GM12878 (cell line): ENCODE data around the gene SCAMP1. TPM values are rescaled to one million over a fixed set of nuclear protein-coding genes. Genes with fewer than 3 reads are reported as not detected.

Experiments used
- ATAC-seq: fragments of 200-7000 bp; cut with Tn5 transposase; 3 replicates; pipeline ENCODE4 v1.9.1; 2020; ENCODE audit warnings: mild to moderate bottlenecking, moderate library complexity
- BruUV-seq: library from RNA; stranded (reverse); fragments of 400-500 nt; replicated peaks from 2 replicates; lab custom pipeline; 2021; lab: Mats Ljungman, UMichigan
- CTCF ChIA-PET: fragments of 300-600 bp; sonication (Branson Sonifier 250); formaldehyde crosslinking; extraction: SDS; loops from one replicate; lab custom pipeline; 2021; ENCODE audit warnings: inconsistent platforms; lab: Yijun Ruan, JAX
- POLR2A ChIA-PET: fragments of 350-600 bp; formaldehyde crosslinking; extraction: SDS; loops from one replicate; lab custom pipeline; 2021; ENCODE audit warnings: inconsistent platforms; lab: Charles Lee
- RAD21 ChIA-PET: fragments of 300-600 bp; sonication (Branson Sonifier 250); formaldehyde crosslinking; loops from one replicate; lab custom pipeline; 2023; ENCODE audit warnings: antibody characterized with exemption; ENCODE audit not compliant: unreplicated experiment; lab: Charles Lee
- SMC1A ChIA-PET: fragments of 300-600 bp; sonication (Branson Sonifier 250); formaldehyde crosslinking; loops from one replicate; lab custom pipeline; 2023; ENCODE audit not compliant: unreplicated experiment, uncharacterized antibody; lab: Charles Lee
- DNase-seq: peaks from one replicate; pipeline ENCODE4 v3.0.0-alpha.2; 2011; ENCODE audit warnings: low read depth, low spot score
- FAIRE-seq: peaks from 3 replicates; lab custom pipeline; 2011; peaks lifted over from hg19 to GRCh38; lab: Jason Lieb, UNC
- H2AFZ ChIP-seq: 2 replicates; pipeline ENCODE4 v1.6.0; 2011; ENCODE audit warnings: low read depth, low read length, control low read depth; ENCODE audit not compliant: control insufficient read depth
- H3K27ac ChIP-seq: 2 replicates; pipeline ENCODE4 v1.5.1; 2011; ENCODE audit warnings: control low read depth; ENCODE audit not compliant: control insufficient read depth, insufficient read depth
- H3K27me3 ChIP-seq, 2 experiments: replicated peaks in 1 of 2; 2 replicates each; pipeline versions ENCODE4 v1.6.0 to v1.6.1; 2011; ENCODE audit warnings: low read length in 1 of 2; ENCODE audit not compliant: control insufficient read depth in 2 of 2, insufficient read depth in 2 of 2
- H3K36me3 ChIP-seq, 2 experiments: 2 replicates each; pipeline ENCODE4 v1.5.1; 2011; ENCODE audit warnings: low read length in 1 of 2; ENCODE audit not compliant: control insufficient read depth in 2 of 2, insufficient read depth in 2 of 2
- H3K4me1 ChIP-seq: 2 replicates; pipeline ENCODE4 v1.6.1; 2011; ENCODE audit warnings: mild to moderate bottlenecking, low read length, moderate library complexity, mixed read lengths; ENCODE audit not compliant: control insufficient read depth, insufficient read depth
- H3K4me2 ChIP-seq: 2 replicates; pipeline ENCODE4 v1.6.0; 2011; ENCODE audit warnings: control low read depth; ENCODE audit not compliant: control insufficient read depth, insufficient read depth
- H3K4me3 ChIP-seq: fragments of 200-600 bp; sonication (generic); 2 replicates; pipeline ENCODE4 v1.5.1; 2016
- H3K79me2 ChIP-seq: 2 replicates; pipeline ENCODE4 v1.6.0; 2011; ENCODE audit warnings: low read length; ENCODE audit not compliant: control insufficient read depth, insufficient read depth
- H3K9ac ChIP-seq: 2 replicates; pipeline ENCODE4 v1.8.0; 2011; ENCODE audit warnings: low read length, control low read depth, mixed read lengths; ENCODE audit not compliant: control insufficient read depth, insufficient read depth
- H3K9me3 ChIP-seq: replicated peaks from 3 replicates; pipeline ENCODE4 v1.5.1; 2011; ENCODE audit warnings: mild to moderate bottlenecking, low read length; ENCODE audit not compliant: control insufficient read depth, insufficient read depth
- H4K20me1 ChIP-seq: 2 replicates; pipeline ENCODE4 v1.6.0; 2011; ENCODE audit not compliant: control insufficient read depth, insufficient read depth
- BCL3 ChIP-seq: IDR thresholded peaks from 2 replicates; pipeline ENCODE4 v1.6.1; 2011; ENCODE audit warnings: borderline replicate concordance, low read depth, mild to moderate bottlenecking, moderate library complexity, low read length; ENCODE audit not compliant: insufficient read depth, poor library complexity, severe bottlenecking
- CHD2 ChIP-seq: IDR thresholded peaks from 2 replicates; pipeline ENCODE4 v1.6.1; 2011; ENCODE audit warnings: low read depth, low read length, improper control_type of control experiment, borderline replicate concordance
- CTCF ChIP-seq, 3 experiments: IDR thresholded peaks in 2 of 3; conservative IDR thresholded peaks in 1 of 3; 2 replicates each; pipeline ENCODE4 v1.5.1; 2011; ENCODE audit warnings: low read depth in 3 of 3, low read length in 3 of 3, mild to moderate bottlenecking in 3 of 3, control low read depth in 2 of 3, moderate library complexity in 2 of 3, inconsistent platforms in 1 of 3, mixed read lengths in 1 of 3; ENCODE audit not compliant: control insufficient read depth in 2 of 3, insufficient read depth in 1 of 3; ENCODE audit errors: extremely low read depth in 1 of 3
- IRF4 ChIP-seq: IDR thresholded peaks from 2 replicates; pipeline ENCODE4 v1.6.1; 2011; ENCODE audit warnings: low read depth, low read length
- LARP7 ChIP-seq: fragments of 450-650 bp; IDR thresholded peaks from 2 replicates; pipeline ENCODE4 v1.6.1; 2017; ENCODE audit warnings: mild to moderate bottlenecking
- MYB ChIP-seq: fragments of 150-350 bp; IDR thresholded peaks from 2 replicates; pipeline ENCODE4 v1.6.1; 2014; ENCODE audit warnings: mild to moderate bottlenecking, low read depth, low read length, borderline replicate concordance
- NFIC ChIP-seq: IDR thresholded peaks from 2 replicates; pipeline ENCODE4 v1.6.1; 2012; ENCODE audit warnings: low read depth, mild to moderate bottlenecking, inconsistent platforms, low read length, moderate library complexity
- PML ChIP-seq: IDR thresholded peaks from 2 replicates; pipeline ENCODE4 v1.6.1; 2012; ENCODE audit warnings: low read length, inconsistent platforms
- RCOR1 ChIP-seq: conservative IDR thresholded peaks from 2 replicates; pipeline ENCODE4 v1.6.1; 2012; ENCODE audit warnings: low read depth, low read length, improper control_type of control experiment
- SMAD1 ChIP-seq: fragments of 450-650 bp; IDR thresholded peaks from 2 replicates; pipeline ENCODE4 v1.6.1; 2018; ENCODE audit warnings: mild to moderate bottlenecking, low read depth; ENCODE audit not compliant: partially characterized antibody
- SREBF2 ChIP-seq: IDR thresholded peaks from 2 replicates; pipeline ENCODE4 v1.6.1; 2012; ENCODE audit warnings: mild to moderate bottlenecking, low read length
- SRF ChIP-seq, 2 experiments: IDR thresholded peaks; 2 replicates each; pipeline ENCODE4 v1.6.1; 2011; ENCODE audit warnings: low read depth in 2 of 2, low read length in 2 of 2, mild to moderate bottlenecking in 1 of 2, moderate library complexity in 1 of 2
- WRNIP1 ChIP-seq: IDR thresholded peaks from 2 replicates; pipeline ENCODE4 v1.6.1; 2011; ENCODE audit warnings: low read depth, low read length, improper control_type of control experiment, borderline replicate concordance
- ZBTB11 ChIP-seq: fragments of 450-650 bp; formaldehyde crosslinking; IDR thresholded peaks from 2 replicates; pipeline ENCODE4 v1.5.0; 2022; ENCODE audit warnings: mild to moderate bottlenecking, missing genetic modification characterization
- ZNF384 ChIP-seq: IDR thresholded peaks from 2 replicates; pipeline ENCODE4 v1.6.1; 2012; ENCODE audit warnings: low read depth, mild to moderate bottlenecking, low read length, improper control_type of control experiment, borderline replicate concordance
- WGBS: methylation state at CpG from one replicate; pipeline ENCODE4 v1.1.6; 2016; ENCODE audit warnings: low lambda C conversion rate; ENCODE audit not compliant: insufficient replicate concordance, insufficient coverage; ENCODE audit errors: missing lambda C conversion rate; 5-methylcytosine and 5-hydroxymethylcytosine counted together
- in situ Hi-C: fragments of 300-500 bp; cut with MboI; formaldehyde crosslinking; loops from 9 replicates; pipeline ENCODE4 v1.14.3; 2018; ENCODE audit warnings: mixed read lengths
- intact Hi-C: fragments of 100-400 bp; cut with micrococcal nuclease; formaldehyde crosslinking; loops from one replicate; pipeline ENCODE4 v1.14.2; 2022; ENCODE audit not compliant: unreplicated experiment
- polyA plus RNA-seq, 11 experiments: library from polyadenylated mRNA; depleted of rRNA in 4 of 11; unstranded in 6 of 11; stranded (reverse) in 5 of 11; fragments of >200 nt; fragmentation: Nextera tagmentation in 4 of 11; fragmentation: Illumina TruSeq in 1 of 11; extraction: Ambion mirVana in 4 of 11; extraction: Trizol in 1 of 11; gene quantifications; 1 replicate in 1 of 11; 2 replicates in 10 of 11; pipeline versions ENCODE4 v1.2.1 to v1.2.3, GENCODE V29; 2011 to 2016; ENCODE audit warnings: inconsistent platforms in 2 of 11, missing spikeins in 2 of 11, low read depth in 1 of 11
- total RNA-seq, 4 experiments: library from RNA; depleted of rRNA in 3 of 4; stranded (reverse); fragments of >200 nt in 3 of 4; fragmentation: Illumina TruSeq in 1 of 4; extraction: Trizol in 1 of 4; gene quantifications; 2 replicates each; pipeline versions ENCODE4 v1.2.1 to v1.2.3, GENCODE V29; 2013 to 2021

SCAMP1 gene
- total and polyA plus RNA-seq, 10 of the 15 experiments (the other 5 are each of a cell fraction or from before 2014, with no cell fraction given) = 6.4 to 27.9 (median 20.0) TPM

- H3K9me3 ChIP-seq = peaks cover 6% of the 10 kb centered on the region
- FAIRE-seq (no peak), ATAC-seq (no peak), DNase-seq (no peak)
- CTCF ChIA-PET = interaction anchor here (0.6 kb wide), 1 partner anchor 87 kb away, joined by 3 read pairs; no protein-coding TSS in a partner anchor
- no peak overlapping the region for H3K9ac ChIP-seq
- no peak overlapping the region for H3K27ac ChIP-seq
- in situ Hi-C loops = no loop called here
- H3K4me3 ChIP-seq = no peak overlapping the region
- RAD21 ChIA-PET = no interaction called here
- H3K4me2 ChIP-seq = no peak overlapping the region
- H3K36me3 ChIP-seq = no peaks in the 10 kb centered on the region
- POLR2A ChIA-PET = interaction anchor here (0.6 kb wide), 1 partner anchor 19 kb away, joined by 5 read pairs; no protein-coding TSS in a partner anchor
- TF ChIP-seq PML (no peak), CHD2 (no peak), WRNIP1 (no peak), SREBF2 (no peak), BCL3 (no peak), SMAD1 (no peak), SRF (IDR thresholded peaks at IDR 0.05; ENCODE audit: low read depth in 2 of 2, low read length in 2 of 2) (no peak), RCOR1 (no peak), IRF4 (no peak), ZBTB11 (no peak), CTCF (IDR thresholded peaks at IDR 0.05 in 2 of 3, conservative IDR thresholded peaks at IDR 0.05 in 1 of 3; ENCODE audit: control insufficient read depth in 2 of 3, extremely low read depth in 1 of 3, insufficient read depth in 1 of 3, low read depth in 3 of 3, low read length in 3 of 3) (no peak), ZNF384 (no peak), LARP7 (no peak), NFIC (no peak), MYB (no peak)
- TF ChIP-seq, all 136 proteins: peak for 0
- H4K20me1 ChIP-seq = no peaks in the 10 kb centered on the region
- no peaks in the 10 kb centered on the region for H3K79me2 ChIP-seq
- no peak overlapping the region for H2AFZ ChIP-seq
- WGBS = 53% methylated on average over 5 of the region's 5 CpGs
- intact Hi-C loops = no loop called here
- H3K4me1 ChIP-seq = no peaks in the 10 kb centered on the region
- BruUV-seq = no TSS peak
- H3K27me3 ChIP-seq = no peaks in the 10 kb centered on the region
- SMC1A ChIA-PET = no interaction called here
These were observed 20.6 kb upstream of the SCAMP1 start for GRCh38 chr5:78339617-78340436.
